GM21381 (cell line): ENCODE measurements around the gene ACAD8.
"Not testable (repeated sequence)": the region's sequence is repeated elsewhere in the genome, so short reads cannot be mapped to it uniquely, and the experiment has no call there.

Experiments
- ATAC-seq: cut with Tn5 transposase; IDR thresholded peaks from one replicate; pipeline ENCODE4 v1.9.1; 2021; ENCODE audit warnings: mild to moderate bottlenecking, moderate library complexity; ENCODE audit not compliant: unreplicated experiment

Gene ACAD8

GRCh38 chr11:134238956-134239355 lies 14.4 kb upstream of the ACAD8 start:
- ATAC-seq = no peak

DNA sequence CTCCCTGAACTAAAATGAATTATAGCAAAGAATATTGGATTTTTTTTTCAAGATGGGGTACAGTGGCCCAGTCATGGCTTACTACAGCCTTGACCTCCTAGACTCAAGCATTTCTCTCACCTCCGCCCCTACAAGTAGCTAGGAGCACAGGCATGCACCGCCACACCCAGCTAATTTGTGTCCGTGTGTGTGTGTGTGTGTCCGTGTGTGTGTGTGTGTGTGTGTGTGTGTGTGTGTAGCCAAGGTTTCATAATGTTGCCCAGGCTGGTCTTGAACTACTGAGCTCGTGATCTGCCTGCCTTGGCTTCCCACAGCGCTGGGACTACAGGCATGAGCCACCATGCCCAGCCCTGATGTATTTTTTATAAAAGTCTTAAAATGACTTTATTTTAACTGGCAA lies 12.8 kb upstream of the ACAD8 start:
- no peak for ATAC-seq

DNA sequence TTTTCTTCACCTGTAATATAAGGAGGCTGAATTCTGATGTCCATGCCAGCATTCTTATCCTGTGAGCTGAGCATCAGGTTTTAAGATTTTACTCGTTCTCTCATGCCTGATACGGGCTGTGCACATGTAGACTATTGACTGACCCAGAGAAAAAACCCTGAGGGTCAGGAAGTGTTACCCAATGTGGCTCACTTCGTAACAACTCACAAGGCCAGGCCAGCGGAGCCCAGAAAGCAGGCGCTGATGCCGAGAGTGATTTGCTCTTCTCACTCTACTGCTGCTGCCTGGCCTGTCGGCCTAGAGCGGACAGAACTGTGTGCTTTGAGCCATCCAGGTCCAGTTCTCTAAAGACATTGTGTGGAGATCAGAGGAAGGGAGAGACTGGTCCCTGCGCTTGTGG lies 11.0 kb upstream of the ACAD8 start:
- ATAC-seq = no peak

DNA sequence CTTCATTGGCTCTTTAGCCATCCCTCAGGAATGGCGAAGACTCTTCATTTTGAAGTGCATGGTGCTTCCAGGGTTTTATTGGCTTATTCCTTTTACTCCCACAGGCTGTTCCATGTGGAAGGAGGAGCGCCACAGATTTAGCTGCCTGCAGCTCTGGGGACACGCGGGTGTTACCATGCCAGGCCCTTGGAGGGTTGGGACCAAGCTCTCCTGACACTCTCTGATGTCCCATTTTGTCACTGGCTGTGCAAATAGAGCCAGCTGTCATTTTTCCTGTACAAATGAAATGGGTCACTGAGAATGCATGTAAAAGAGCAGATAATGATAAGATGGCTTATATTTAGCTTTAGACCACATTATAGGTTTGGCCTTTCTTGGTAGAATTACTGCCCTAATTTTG lies 9.5 kb upstream of the ACAD8 start:
- no peak for ATAC-seq

GRCh38 chr11:134244593-134244992 lies 8.8 kb upstream of the ACAD8 start:
- peak; percentile 89 for ATAC-seq

GRCh38 chr11:134245434-134245833 lies 7.9 kb upstream of the ACAD8 start:
- ATAC-seq = no peak

- ATAC-seq = no peak
Measured at GRCh38 chr11:134246100-134246499, 7.3 kb upstream of the ACAD8 start.

DNA sequence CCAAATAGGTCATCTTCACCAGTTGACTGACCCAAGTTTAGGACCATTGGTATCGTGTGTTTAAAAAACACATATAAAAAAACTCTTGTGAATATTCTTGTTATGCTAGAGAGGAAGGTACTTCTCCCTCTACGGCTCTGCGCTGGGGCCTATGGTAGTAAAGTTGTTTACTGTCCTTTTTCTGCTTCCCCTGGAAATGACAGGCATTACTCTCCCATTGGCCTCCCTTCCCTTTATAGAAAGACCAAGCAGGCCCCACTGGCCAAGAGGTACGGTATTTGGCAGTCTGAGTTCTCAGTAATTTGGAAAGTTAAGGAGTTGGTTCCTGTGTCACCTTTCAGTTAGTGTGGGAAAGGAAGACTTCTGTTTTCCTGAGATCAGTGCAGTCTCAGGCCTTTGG lies 6.7 kb upstream of the ACAD8 start:
- no peak for ATAC-seq

DNA sequence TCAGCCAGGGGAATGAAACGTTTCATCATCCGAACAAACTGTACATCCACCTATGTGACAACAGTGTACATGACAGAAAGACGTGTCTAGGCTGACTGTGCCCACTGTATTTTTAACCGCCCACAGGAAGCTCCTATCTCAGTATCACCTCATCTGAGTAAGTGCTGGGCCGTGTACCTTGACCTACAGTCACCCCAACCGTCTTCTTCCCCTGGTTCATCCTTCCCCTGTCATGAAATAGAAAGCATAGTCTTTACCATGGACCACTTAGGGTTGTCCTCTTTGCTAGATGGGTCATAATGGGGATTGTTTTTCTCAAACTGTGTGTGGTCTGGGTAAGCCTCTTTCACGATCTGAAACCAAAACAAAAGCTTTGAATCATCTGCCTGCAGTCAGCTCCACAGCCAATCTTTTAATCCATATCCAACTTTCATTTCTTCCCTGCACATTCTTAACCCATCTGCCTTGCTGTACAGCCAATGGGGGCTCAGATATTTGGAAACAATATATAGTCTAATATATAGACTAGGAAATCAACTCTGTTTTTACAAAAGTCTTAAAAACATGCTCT lies 4.4 kb upstream of the ACAD8 start:
- ATAC-seq = no peak

- no peak for ATAC-seq
Measured at GRCh38 chr11:134250246-134250645, 3.1 kb upstream of the ACAD8 start.

DNA sequence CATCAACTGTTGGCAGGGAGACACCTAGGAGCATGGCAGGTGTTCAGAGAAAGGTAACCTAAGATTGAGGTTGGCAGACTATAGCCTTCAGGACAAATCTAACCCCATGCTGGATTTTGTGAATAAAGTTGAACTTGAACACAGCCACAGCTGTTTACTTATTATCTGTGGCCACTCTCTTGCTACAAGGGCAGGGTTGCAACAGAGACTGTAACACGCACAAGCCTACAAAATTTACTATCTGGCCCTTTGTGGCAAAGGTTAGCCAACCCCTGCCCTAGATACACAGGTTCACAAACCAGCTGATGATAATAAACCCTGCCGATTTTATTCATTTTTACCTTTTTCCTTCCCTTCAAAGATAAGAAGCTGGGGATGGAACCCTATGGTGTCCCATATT lies 2.7 kb upstream of the ACAD8 start:
- ATAC-seq = no peak

DNA sequence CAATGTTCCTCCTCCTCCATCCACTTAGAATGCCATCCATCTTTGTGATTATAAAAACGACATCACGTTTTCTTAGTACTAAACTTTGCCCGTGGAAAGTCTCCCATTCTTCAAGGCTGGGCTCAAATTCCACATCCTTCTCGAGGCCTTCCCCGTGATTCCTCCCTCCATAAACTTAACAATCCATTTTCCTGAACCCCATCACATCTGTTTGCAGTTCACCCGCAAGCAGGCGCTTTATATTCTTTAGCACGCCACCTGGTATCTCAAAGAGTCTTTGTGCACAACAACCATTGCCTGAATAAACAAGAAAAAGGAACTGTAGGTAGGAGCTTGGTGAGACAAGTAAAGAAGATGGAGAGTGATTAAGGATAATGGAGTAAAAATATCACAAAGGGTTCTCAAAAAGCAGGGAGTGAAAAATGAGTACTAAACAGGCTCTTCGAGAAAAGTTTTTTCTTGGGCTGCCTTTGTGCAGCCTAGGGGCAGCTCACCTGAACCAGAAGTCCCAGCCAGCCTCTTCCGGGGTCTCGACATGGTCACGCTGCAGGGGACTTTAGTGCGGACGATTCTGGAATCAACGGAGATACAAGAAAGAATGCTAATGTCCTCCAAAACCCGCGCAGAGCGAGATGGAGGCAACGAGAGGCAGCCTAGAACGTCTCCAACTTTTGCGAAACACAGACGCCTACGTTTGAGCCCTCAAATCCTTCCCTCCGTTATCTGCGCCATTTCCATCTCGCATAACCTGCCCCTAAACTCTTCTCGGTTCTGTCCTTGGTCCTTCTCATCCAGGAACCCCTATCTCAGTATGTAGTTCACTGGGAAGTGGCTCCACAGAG lies 801 bp upstream of the ACAD8 start:
- ATAC-seq = peak; percentile 29

GRCh38 chr11:134254433-134255183 lies 1.2 kb downstream of the ACAD8 start:
- ATAC-seq = no peak

DNA sequence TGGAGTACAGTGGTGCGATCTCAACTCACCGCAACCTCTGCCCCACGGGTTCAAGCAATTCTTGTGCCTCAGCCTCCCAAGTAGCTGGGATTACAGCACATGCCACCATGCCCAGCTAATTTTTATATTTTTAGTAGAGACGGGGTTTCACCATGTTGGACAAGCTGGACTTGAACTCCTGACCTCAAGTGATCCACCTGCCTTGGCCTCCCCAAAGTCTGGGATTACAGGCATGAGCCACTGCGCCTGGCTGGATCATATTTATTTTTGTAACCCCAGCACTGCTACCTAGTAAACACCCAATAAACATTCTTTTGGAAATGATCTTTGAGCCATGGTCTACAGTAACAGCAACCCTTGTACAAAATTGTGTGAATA lies 1.8 kb downstream of the ACAD8 start:
- not testable (repeated sequence) for ATAC-seq

DNA sequence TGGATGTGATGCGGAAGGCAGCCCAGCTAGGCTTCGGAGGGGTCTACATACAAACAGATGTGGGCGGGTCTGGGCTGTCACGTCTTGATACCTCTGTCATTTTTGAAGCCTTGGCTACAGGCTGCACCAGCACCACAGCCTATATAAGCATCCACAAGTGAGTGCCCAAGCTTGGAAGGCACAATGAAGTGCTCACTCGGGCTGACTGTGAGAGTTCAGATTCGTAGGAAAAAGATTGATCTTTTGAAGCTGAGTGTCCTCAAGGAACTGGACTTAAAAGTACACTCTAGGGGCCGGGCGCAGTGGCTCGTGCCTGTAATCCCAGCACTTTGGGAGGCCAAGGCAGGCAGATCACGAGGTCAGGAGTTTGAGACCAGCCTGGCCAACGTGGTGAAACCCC lies 3.7 kb downstream of the ACAD8 start:
- ATAC-seq = no peak

DNA sequence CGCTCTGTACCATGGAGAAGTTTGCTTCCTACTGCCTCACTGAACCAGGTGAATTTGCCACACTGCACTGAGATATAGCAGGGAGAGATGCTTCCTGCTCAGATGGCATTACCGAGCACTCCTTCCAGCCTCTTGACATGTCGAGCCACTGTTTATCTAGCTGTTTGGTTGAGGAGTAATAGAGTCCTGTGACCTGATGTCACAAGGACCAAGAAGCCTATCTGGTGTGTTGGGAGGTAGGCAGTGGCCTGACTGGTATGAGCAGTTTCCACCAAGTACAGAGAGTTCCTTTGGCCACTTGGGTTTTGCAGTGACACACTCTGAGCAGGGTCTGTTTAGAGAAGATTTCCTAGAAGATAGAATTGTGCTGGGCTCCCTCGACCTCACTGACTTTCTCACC lies 5.2 kb downstream of the ACAD8 start:
- no peak for ATAC-seq

- no peak for ATAC-seq
Measured at GRCh38 chr11:134260503-134260902, 7.1 kb downstream of the ACAD8 start.

DNA sequence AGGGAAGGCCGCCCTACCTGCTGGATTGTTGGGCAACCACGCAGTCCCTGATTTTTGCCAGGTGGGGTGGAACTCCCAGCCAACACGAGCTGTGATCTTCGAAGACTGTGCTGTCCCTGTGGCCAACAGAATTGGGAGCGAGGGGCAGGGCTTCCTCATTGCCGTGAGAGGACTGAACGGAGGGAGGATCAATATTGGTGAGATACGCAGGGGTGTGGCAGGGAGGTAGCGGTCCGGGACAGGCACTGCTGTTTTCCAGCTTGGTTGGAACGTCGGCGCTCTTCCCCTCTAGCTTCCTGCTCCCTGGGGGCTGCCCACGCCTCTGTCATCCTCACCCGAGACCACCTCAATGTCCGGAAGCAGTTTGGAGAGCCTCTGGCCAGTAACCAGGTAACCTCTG lies 7.6 kb downstream of the ACAD8 start:
- no peak for ATAC-seq

- ATAC-seq = no peak
Measured at GRCh38 chr11:134261626-134262488, 8.5 kb downstream of the ACAD8 start.

DNA sequence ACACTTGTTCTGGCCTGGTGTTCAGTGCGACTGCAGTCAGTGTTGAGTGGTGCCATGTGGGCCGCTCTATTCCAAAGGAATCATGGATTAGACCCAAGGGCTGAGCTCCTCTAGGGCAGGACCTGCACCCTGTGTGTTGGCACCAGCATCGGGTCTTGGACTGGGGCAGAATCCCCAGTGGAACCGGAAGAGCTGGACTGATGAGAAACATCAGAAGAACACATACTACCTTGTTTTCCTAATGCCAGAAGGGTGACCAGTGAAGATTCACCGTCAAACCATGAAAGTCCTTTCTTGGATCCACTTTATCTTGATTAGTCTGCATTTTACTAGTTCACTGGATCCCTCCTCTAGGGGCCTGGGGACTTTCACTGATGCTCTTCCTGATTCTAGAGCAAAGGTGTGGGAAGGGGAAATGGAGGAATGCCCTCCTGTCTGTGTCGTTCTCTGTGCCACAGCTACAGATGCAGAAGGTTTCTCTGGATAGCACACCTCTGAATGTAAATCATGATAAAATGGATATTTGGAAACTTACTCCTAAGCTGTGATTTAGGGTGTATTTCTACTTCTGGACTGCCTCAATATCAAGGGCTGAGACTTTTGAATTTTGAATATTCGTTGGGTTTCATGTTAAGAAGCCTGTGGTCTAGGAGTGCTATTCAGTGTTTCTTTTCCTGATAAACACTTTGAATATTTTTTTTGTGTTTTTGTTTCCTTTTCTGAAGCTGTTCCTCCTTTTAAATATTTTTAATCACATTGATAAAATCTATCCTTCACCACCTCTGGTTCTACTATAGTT lies 11.8 kb downstream of the ACAD8 start:
- ATAC-seq = no peak
